HG02588 (cell line): ENCODE data around the gene MZT2A.
A peak's percentile ranks its signal among the peaks of the same experiment; 100 is the strongest.
"Not testable (repeated sequence)": the region's sequence is repeated elsewhere in the genome, so short reads cannot be mapped to it uniquely, and the experiment has no call there.

Experiments used
- ATAC-seq: cut with Tn5 transposase; IDR thresholded peaks from one replicate; pipeline ENCODE4 v1.9.1; 2021; ENCODE audit warnings: mild to moderate bottlenecking, moderate library complexity; ENCODE audit not compliant: unreplicated experiment

The MZT2A gene

GRCh38 chr2:131470944-131471343, 21.3 kb downstream of the MZT2A start:
- not testable (repeated sequence) for ATAC-seq

GRCh38 chr2:131467722-131468121, 24.5 kb downstream of the MZT2A start:
- ATAC-seq = not testable (repeated sequence)

- not testable (repeated sequence) for ATAC-seq
Measured at GRCh38 chr2:131454914-131455313, 37.3 kb downstream of the MZT2A start.

- peak; percentile 85 for ATAC-seq
Measured at GRCh38 chr2:131451265-131451949, 40.8 kb downstream of the MZT2A start.

- not testable (repeated sequence) for ATAC-seq
Measured at GRCh38 chr2:131447981-131448380, 44.2 kb downstream of the MZT2A start.

GRCh38 chr2:131445896-131446295, 46.3 kb downstream of the MZT2A start:
- ATAC-seq = no peak

GRCh38 chr2:131445515-131445797, 46.7 kb downstream of the MZT2A start:
- not testable (repeated sequence) for ATAC-seq

GRCh38 chr2:131444736-131445514, 47.3 kb downstream of the MZT2A start:
- ATAC-seq = not testable (repeated sequence)

- ATAC-seq = not testable (repeated sequence)
Measured at GRCh38 chr2:131440742-131441468, 51.3 kb downstream of the MZT2A start.
